HL-60 (cell line): ENCODE data around the gene RGS2.

ENCODE experiments used
- DNase-seq, 2 experiments: peaks; one replicate each; pipeline ENCODE4 v3.0.0-alpha.2; 2010 to 2020; ENCODE audit warnings: low read depth in 1 of 2, low spot score in 1 of 2
- H3K27ac ChIP-seq: fragments of 250-450 bp; sonication (Bioruptor Pico); replicated peaks from 2 replicates; pipeline ENCODE4 v1.5.1; 2020; ENCODE audit warnings: mild to moderate bottlenecking, moderate library complexity
- H3K27me3 ChIP-seq: fragments of 250-450 bp; sonication (Bioruptor Pico); 2 replicates; pipeline ENCODE4 v1.5.1; 2021; ENCODE audit warnings: mild to moderate bottlenecking, moderate library complexity; ENCODE audit not compliant: insufficient read depth, poor library complexity, severe bottlenecking
- H3K4me3 ChIP-seq: replicated peaks from 2 replicates; pipeline ENCODE4 v1.5.1; 2011; ENCODE audit warnings: mild to moderate bottlenecking, control low read depth, low read length; ENCODE audit not compliant: insufficient read depth
- CTCF ChIP-seq: IDR thresholded peaks from one replicate; pipeline ENCODE4 v1.5.1; 2011; ENCODE audit warnings: low read length, control low read depth, inconsistent platforms; ENCODE audit not compliant: insufficient read depth
- GABPA ChIP-seq: IDR thresholded peaks from 2 replicates; pipeline ENCODE4 v1.6.1; 2012; ENCODE audit warnings: low read depth
- POLR2AphosphoS5 ChIP-seq: IDR thresholded peaks from 2 replicates; pipeline ENCODE4 v1.6.1; 2012; ENCODE audit warnings: low read depth
- SPI1 ChIP-seq: IDR thresholded peaks from 2 replicates; pipeline ENCODE4 v1.6.1; 2012; ENCODE audit warnings: low read depth, mild to moderate bottlenecking, borderline replicate concordance
- TF ChIP-seq, protein P1 (sequence below): IDR thresholded peaks from 2 replicates; pipeline ENCODE4 v1.6.1; 2012; ENCODE audit warnings: low read depth; ENCODE audit not compliant: insufficient replicate concordance

The RGS2 gene

GRCh38 chr1:192832492-192832891, 23.7 kb downstream of the RGS2 start:
- TF ChIP-seq SPI1 (no peak), GABPA (no peak), CTCF (no peak)
- DNase-seq = no peak
- Histone ChIP-seq H3K27me3 (no peaks in the 10 kb centered on the region), H3K27ac (no peak overlapping the region), H3K4me3 (no peak overlapping the region)

DNA sequence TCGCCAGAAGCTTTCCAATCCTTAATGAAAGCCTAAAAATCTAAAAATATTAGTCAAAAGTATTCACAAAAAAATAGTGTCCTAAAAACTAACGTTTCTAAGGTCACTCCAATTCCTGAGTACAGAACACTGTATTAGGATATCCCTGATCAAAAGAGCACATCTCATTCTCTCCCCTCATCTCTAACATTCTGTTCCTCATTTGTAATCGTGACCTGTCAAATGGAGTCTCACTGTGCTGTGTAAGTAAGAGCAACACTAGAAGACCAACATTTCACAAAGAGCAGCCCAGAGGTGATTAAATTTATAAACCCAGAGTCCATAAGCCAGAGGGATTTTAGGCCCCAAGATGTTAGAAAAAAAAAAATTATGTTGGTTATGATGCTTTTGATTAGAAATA, 26.3 kb downstream of the RGS2 start:
- TF ChIP-seq SPI1 = peak; percentile 3; the same call in 1 of the 2 replicates
- TF ChIP-seq, protein P1, sequence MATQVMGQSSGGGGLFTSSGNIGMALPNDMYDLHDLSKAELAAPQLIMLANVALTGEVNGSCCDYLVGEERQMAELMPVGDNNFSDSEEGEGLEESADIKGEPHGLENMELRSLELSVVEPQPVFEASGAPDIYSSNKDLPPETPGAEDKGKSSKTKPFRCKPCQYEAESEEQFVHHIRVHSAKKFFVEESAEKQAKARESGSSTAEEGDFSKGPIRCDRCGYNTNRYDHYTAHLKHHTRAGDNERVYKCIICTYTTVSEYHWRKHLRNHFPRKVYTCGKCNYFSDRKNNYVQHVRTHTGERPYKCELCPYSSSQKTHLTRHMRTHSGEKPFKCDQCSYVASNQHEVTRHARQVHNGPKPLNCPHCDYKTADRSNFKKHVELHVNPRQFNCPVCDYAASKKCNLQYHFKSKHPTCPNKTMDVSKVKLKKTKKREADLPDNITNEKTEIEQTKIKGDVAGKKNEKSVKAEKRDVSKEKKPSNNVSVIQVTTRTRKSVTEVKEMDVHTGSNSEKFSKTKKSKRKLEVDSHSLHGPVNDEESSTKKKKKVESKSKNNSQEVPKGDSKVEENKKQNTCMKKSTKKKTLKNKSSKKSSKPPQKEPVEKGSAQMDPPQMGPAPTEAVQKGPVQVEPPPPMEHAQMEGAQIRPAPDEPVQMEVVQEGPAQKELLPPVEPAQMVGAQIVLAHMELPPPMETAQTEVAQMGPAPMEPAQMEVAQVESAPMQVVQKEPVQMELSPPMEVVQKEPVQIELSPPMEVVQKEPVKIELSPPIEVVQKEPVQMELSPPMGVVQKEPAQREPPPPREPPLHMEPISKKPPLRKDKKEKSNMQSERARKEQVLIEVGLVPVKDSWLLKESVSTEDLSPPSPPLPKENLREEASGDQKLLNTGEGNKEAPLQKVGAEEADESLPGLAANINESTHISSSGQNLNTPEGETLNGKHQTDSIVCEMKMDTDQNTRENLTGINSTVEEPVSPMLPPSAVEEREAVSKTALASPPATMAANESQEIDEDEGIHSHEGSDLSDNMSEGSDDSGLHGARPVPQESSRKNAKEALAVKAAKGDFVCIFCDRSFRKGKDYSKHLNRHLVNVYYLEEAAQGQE = no peak
- H3K27ac ChIP-seq = no peak overlapping the region
- DNase-seq = no peak
- no peaks in the 10 kb centered on the region for H3K27me3 ChIP-seq
- H3K4me3 ChIP-seq = no peak overlapping the region

DNA sequence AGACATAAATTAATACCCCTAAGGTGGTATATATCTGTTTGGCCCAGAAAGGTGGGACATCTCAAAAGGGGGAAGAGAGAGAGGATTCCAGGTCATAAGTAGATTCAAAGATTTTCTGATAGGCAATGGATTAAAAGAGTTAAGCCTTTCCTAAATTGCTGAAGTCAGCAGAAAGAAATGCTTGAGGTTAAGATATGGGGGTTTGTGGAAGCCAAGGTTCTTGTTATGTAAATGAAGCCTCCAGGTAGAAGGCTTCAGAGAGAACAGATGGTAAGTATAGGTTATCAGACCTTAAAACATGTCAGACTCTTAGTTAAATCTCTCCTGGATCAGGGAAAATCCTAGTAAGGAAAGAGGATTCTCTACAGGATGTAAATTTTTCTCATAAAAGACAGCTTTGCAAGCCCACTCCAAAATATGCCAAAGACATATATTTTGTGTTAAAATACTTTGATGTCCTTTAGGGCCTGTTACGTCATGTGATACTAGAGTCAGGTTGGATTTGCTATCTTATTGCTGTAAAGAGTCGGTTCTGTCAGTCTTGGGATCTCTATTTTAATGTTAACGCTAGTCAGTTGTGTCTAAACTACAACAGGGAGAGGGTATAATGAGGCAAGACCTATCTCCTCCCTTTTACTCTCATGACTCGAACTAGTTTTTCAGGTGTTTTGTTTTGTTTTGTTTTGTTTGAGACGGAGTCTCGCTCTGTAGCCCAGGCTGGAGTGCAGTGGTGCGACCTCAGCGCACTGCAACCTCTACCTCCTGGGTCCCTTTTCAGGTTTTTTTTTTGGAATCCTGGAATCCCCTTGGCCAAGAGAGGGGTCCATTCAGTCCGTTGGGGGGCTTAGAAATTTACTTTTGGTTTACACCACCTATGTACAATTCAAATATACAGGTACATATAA, 30.6 kb downstream of the RGS2 start:
- H3K27ac ChIP-seq = no peak overlapping the region
- no peaks in the 10 kb centered on the region for H3K27me3 ChIP-seq
- H3K4me3 ChIP-seq = no peak overlapping the region
- no peak for DNase-seq
- TF ChIP-seq GABPA = no peak

GRCh38 chr1:192844360-192844759, 35.5 kb downstream of the RGS2 start:
- Histone ChIP-seq H3K27me3 (no peaks in the 10 kb centered on the region), H3K4me3 (no peak overlapping the region), H3K27ac (no peak overlapping the region)
- no peak for DNase-seq
- no peak for TF ChIP-seq CTCF
- TF ChIP-seq SPI1 = no peak
- no peak for TF ChIP-seq GABPA
- no peak for TF ChIP-seq POLR2AphosphoS5
- TF ChIP-seq, protein P1 = no peak

- TF ChIP-seq, protein P1 = no peak
- no peak for TF ChIP-seq GABPA
- no peak for TF ChIP-seq SPI1
- TF ChIP-seq POLR2AphosphoS5 = no peak
- no peak for TF ChIP-seq CTCF
- H3K27ac ChIP-seq = no peak overlapping the region
- DNase-seq = no peak
Observed at GRCh38 chr1:192846950-192847349, 38.1 kb downstream of the RGS2 start.

More at GRCh38 chr1:192846950-192847349, 38.1 kb downstream of the RGS2 start:
- Histone ChIP-seq H3K4me3 (no peak overlapping the region), H3K27me3 (no peaks in the 10 kb centered on the region)
